Panc1 (cell line): ENCODE measurements around the gene AP3S2. TPM values are rescaled to one million over a fixed set of nuclear protein-coding genes. Genes with fewer than 3 reads are reported as not detected.
"Not testable (repeated sequence)": the region's sequence is repeated elsewhere in the genome, so short reads cannot be mapped to it uniquely, and the experiment has no call there.

Experiments used
- ATAC-seq: fragments of 200-7000 bp; cut with Tn5 transposase; 2 replicates; pipeline ENCODE4 v1.9.1; 2020; ENCODE audit warnings: mild to moderate bottlenecking, moderate library complexity
- BruUV-seq: library from RNA; stranded (reverse); fragments of 400-500 nt; replicated peaks from 2 replicates; lab custom pipeline; 2021; lab: Mats Ljungman, UMichigan
- CTCF ChIA-PET: fragments of 300-600 bp; sonication (Branson Sonifier 250); formaldehyde crosslinking; loops from one replicate; lab custom pipeline; 2022; ENCODE audit warnings: antibody characterized with exemption; lab: Charles Lee
- POLR2A ChIA-PET: fragments of 300-600 bp; sonication (Branson Sonifier 250); formaldehyde crosslinking; loops from one replicate; lab custom pipeline; 2022; ENCODE audit warnings: antibody characterized with exemption; lab: Charles Lee
- DNase-seq: peaks from one replicate; pipeline ENCODE4 v3.0.0-alpha.2; 2010; ENCODE audit warnings: low read depth, low spot score
- H3K27ac ChIP-seq: 2 replicates; pipeline ENCODE4 v1.5.1; 2011; ENCODE audit warnings: mild to moderate bottlenecking, low read length, inconsistent platforms
- H3K27me3 ChIP-seq: fragments of 200-500 bp; sonication (Bioruptor generic); 2 replicates; pipeline ENCODE4 v1.6.0; 2014; ENCODE audit warnings: low read length, inconsistent platforms; ENCODE audit not compliant: control insufficient read depth, insufficient read depth
- H3K36me3 ChIP-seq: fragments of 200-500 bp; sonication (Bioruptor generic); 2 replicates; pipeline ENCODE4 v1.5.1; 2014; ENCODE audit warnings: inconsistent platforms, mild to moderate bottlenecking, low read length, moderate library complexity; ENCODE audit not compliant: control insufficient read depth, insufficient read depth
- H3K4me1 ChIP-seq: 2 replicates; pipeline ENCODE4 v1.5.1; 2011; ENCODE audit warnings: inconsistent platforms, mild to moderate bottlenecking, low read length, moderate library complexity; ENCODE audit not compliant: control insufficient read depth, insufficient read depth
- H3K4me3 ChIP-seq, 2 experiments: 2 replicates each; pipeline ENCODE4 v1.5.1; 2011 to 2012; ENCODE audit warnings: low read depth in 2 of 2, low read length in 2 of 2, mild to moderate bottlenecking in 2 of 2, inconsistent platforms in 1 of 2, moderate library complexity in 1 of 2
- H3K9me3 ChIP-seq: fragments of 200-500 bp; sonication (Bioruptor generic); 2 replicates; pipeline ENCODE4 v1.5.1; 2014; ENCODE audit warnings: low read depth, mild to moderate bottlenecking, inconsistent platforms, low read length, moderate library complexity; ENCODE audit not compliant: control insufficient read depth, insufficient read depth
- CTCF ChIP-seq: fragments of 450-650 bp; IDR thresholded peaks from 2 replicates; pipeline ENCODE4 v1.5.1; 2017; ENCODE audit warnings: mild to moderate bottlenecking
- POLR2AphosphoS5 ChIP-seq: IDR thresholded peaks from 2 replicates; pipeline ENCODE4 v1.6.1; 2012; ENCODE audit warnings: mild to moderate bottlenecking, low read depth, low read length, moderate library complexity
- REST ChIP-seq, 2 experiments: IDR thresholded peaks; 2 replicates each; pipeline ENCODE4 v1.6.1; 2011 to 2012; ENCODE audit warnings: low read depth in 2 of 2, control low read depth in 1 of 2, low read length in 1 of 2, mild to moderate bottlenecking in 1 of 2, moderate library complexity in 1 of 2; ENCODE audit not compliant: insufficient read depth in 1 of 2
- SIN3A ChIP-seq: IDR thresholded peaks from 2 replicates; pipeline ENCODE4 v1.6.1; 2012; ENCODE audit warnings: low read depth, mild to moderate bottlenecking, low read length, moderate library complexity, borderline replicate concordance; ENCODE audit not compliant: insufficient read depth
- TCF7L2 ChIP-seq: IDR thresholded peaks from 2 replicates; pipeline ENCODE4 v1.6.1; 2011; ENCODE audit warnings: mild to moderate bottlenecking, low read depth, low read length, inconsistent platforms
- in situ Hi-C: cut with HindIII; loops from 2 replicates; pipeline ENCODE4 v1.10.0; 2016; ENCODE audit warnings: low sequenced_read_pairs, low pct_unique_long_range_greater_than_20kb
- intact Hi-C: fragments of 100-400 bp; cut with micrococcal nuclease; formaldehyde crosslinking; loops from one replicate; pipeline ENCODE4 v1.10.0; 2022; ENCODE audit not compliant: unreplicated experiment
- total RNA-seq: library from RNA; stranded (reverse); gene quantifications from one replicate; pipeline ENCODE4 v1.2.1, GENCODE V29; 2021; ENCODE audit not compliant: unreplicated experiment

Gene AP3S2
- total RNA-seq, 1 experiment from 2014 or later: 24.6 TPM

- no peak for TF ChIP-seq CTCF
- no peak for TF ChIP-seq SIN3A
- no peak for TF ChIP-seq TCF7L2
- TF ChIP-seq REST (IDR thresholded peaks at IDR 0.05; ENCODE audit: insufficient read depth in 1 of 2, low read depth in 2 of 2, low read length in 1 of 2): no peak
- TF ChIP-seq POLR2AphosphoS5: no peak
- DNase-seq (no peak), ATAC-seq (no peak)
- no peaks in the 10 kb centered on the region for H3K4me1 ChIP-seq
- H3K27me3 ChIP-seq: no peaks in the 10 kb centered on the region
- BruUV-seq: no TSS peak
- CTCF ChIA-PET: no interaction called here
- in situ Hi-C loops (loop anchor here (10.0 kb wide), 1 partner anchor 115 kb away; the partner anchor contains the start of gene MESP1), intact Hi-C loops (no loop called here)
- POLR2A ChIA-PET: interaction anchor here (0.6 to 0.7 kb wide), 2 partner anchors 12 to 272 kb away, joined by 3 read pairs; no protein-coding TSS in a partner anchor
- H3K36me3 ChIP-seq: no peaks in the 10 kb centered on the region
- H3K4me3 ChIP-seq: no peak overlapping the region
- no peaks in the 10 kb centered on the region for H3K9me3 ChIP-seq
- no peak overlapping the region for H3K27ac ChIP-seq
Observed at GRCh38 chr15:89870006-89870405, 23.8 kb downstream of the AP3S2 start.

GRCh38 chr15:89869490-89869889, 24.3 kb downstream of the AP3S2 start:
- H3K4me3 ChIP-seq, H3K27me3 ChIP-seq, H3K36me3 ChIP-seq, BruUV-seq, H3K4me1 ChIP-seq, DNase-seq, CTCF ChIA-PET, H3K9me3 ChIP-seq, in situ Hi-C loops, ATAC-seq, intact Hi-C loops, H3K27ac ChIP-seq: not testable (repeated sequence)
- POLR2A ChIA-PET: interaction anchor here (0.7 kb wide), 1 partner anchor 273 kb away, joined by 3 read pairs; no protein-coding TSS in a partner anchor

GRCh38 chr15:89864958-89865739, 28.6 kb downstream of the AP3S2 start:
- no TSS peak for BruUV-seq
- H3K9me3 ChIP-seq: no peaks in the 10 kb centered on the region
- in situ Hi-C loops (no loop called here), intact Hi-C loops (no loop called here)
- CTCF ChIA-PET: interaction anchor here (0.9 kb wide), 1 partner anchor 10 kb away, joined by 5 read pairs; no protein-coding TSS in a partner anchor
- no peak overlapping the region for H3K27ac ChIP-seq
- H3K36me3 ChIP-seq: peaks cover 3% of the 10 kb centered on the region
- DNase-seq: no peak
- no peaks in the 10 kb centered on the region; the same call in 1 of the 2 replicates for H3K4me1 ChIP-seq
- no peak; the same call in 1 of the 2 replicates for ATAC-seq
- no peak overlapping the region for H3K4me3 ChIP-seq
- H3K27me3 ChIP-seq: no peaks in the 10 kb centered on the region
- TF ChIP-seq TCF7L2 (no peak), CTCF (peak; percentile 29; the same call in 1 of the 2 replicates)
- POLR2A ChIA-PET: no interaction called here
